ELF-1 (cell line): Measurements from ENCODE around the gene PIK3R6.
"Not testable (repeated sequence)": the region's sequence is repeated elsewhere in the genome, so short reads cannot be mapped to it uniquely, and the experiment has no call there.

ENCODE experiments used
- DNase-seq: peaks from one replicate; pipeline ENCODE4 v3.0.0-alpha.2; 2016; ENCODE audit warnings: low read depth, low spot score

Gene PIK3R6

GRCh38 chr17:8828517-8828875 is 39.0 kb downstream of the PIK3R6 start:
- DNase-seq, result no peak

- no peak for DNase-seq
These were observed 40.6 kb downstream of the PIK3R6 start for GRCh38 chr17:8826808-8827435.

DNA sequence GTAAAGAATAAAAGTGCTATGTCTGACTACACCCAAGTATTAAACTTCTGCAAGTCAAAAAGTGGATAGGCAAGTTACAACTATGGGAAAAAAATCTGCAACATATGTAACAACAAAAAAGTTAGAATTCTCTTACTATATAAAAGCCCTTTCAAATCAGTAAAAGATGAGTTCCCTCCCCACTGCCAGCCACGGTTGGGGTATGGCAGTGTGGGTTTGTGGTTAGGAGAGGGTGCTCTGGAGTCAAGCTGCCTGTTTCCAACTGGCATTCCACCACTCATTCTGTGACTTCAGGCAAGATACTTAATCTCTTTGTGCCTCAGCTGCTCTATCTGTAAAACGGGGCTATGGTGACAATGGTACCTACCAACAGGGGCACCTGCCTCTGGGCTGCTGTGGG is 41.7 kb downstream of the PIK3R6 start:
- no peak for DNase-seq

DNA sequence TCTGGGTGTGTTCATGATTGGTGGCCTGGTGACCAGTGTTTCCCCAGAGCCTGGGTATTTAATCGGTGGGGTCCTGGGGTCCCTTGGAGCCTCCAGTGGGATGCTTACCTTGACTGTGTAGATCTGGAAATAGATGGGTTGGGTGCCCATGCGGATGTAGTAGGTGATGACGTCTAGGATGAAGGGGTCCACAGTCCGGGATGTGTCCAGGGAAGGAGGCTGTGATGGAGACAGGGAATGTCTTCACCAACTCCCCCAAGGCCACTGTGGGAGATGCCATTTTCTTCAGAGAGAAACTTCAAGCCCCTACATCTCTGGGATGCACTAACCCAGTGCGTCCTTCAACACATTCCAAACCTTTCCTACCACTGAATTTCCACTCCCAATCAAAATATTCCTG is 44.2 kb downstream of the PIK3R6 start:
- no peak for DNase-seq

DNA sequence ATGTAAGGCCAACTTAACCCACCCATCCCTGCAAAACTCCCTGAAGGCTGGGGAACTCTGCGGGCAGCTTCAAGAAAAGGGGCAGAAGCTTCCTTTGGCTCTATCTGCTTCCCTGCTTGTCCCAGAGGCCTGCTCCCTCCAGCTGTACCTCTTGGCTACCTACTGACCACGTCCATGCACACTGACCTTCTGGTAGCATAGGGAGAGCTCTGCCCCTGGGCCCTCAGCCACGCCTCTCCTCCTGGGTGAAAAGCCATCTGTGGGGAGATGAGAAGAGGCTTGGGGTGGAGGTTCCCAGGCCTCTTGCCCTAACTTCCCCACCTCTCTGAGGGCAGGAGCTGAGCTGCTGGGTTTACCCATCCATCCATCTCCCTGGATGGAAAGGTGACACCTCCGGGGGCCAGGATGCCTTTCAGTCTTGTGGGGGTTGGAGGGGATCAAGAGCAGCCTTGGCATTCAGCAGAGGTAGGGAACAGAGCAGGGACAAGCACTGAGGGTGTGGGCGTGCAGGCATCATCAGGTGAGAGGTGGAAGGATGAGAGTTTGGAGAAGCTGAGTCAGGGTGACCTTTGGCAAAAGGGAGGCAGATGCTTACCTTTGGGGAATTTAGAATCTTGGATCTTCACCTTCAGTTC is 45.0 kb downstream of the PIK3R6 start:
- DNase-seq, result no peak

DNA sequence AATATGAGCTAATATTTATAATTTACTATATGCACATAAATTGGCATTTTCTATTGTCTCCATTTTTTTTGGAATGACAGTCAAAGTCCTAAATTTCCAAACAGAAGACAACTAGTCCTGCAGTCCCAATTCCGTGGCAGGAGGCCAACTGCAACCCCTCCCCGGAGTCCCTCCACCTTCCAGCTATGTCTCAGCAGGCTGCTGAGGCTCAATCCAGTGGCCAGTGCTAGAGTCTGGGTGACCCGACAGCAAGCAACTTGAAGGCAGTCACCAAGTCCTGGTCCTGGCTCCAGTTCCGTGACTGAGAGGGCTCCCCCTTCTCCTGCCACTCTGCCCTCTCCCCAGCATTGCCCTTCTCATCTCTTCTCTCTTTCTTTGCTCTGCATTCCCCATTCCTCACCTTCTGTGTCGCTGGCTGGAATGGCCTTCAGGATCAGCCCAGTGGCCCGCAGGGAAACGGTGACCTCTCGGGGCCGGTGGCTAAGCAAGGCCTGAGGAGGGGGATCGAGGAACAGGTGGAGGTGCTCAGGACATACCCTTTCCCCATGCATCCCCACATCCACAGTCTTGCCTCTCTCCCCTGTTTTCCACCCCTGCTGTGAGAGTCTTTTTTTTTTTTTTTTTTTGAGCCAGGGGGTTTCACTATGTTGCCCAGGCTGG is 45.9 kb downstream of the PIK3R6 start:
- no peak for DNase-seq

DNA sequence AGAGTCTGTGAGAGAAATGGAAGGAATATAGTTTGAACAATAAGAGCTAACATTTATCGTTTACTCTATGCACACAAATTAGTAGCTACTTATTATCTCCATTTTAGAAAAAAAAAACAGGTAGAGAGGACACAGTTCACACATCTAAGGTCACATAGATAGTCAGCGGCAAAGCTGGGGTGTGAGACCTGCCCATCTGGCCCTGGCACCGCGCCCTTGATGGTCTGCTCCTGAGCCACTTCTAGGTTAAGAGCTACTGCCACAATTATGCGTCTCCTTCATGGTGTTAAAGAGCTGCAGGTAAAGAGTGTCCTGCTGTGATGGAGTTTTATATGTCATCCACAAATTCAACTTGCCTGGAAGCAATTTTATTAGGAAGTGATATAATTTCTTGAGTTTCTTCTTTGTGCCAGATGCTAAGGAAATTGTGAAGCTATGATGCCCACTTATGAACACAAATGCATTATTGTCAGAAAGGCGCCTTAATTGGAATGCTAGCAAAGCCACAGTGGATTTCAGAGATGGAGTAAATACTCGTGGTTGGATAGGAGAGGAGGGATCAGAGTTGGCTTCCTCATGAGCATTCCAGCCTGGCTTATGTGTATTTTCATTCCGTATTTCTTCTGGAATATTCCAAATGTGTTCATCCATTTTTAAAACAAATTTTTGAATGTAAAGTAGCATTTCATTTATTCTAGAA is 47.0 kb downstream of the PIK3R6 start:
- no peak for DNase-seq

DNA sequence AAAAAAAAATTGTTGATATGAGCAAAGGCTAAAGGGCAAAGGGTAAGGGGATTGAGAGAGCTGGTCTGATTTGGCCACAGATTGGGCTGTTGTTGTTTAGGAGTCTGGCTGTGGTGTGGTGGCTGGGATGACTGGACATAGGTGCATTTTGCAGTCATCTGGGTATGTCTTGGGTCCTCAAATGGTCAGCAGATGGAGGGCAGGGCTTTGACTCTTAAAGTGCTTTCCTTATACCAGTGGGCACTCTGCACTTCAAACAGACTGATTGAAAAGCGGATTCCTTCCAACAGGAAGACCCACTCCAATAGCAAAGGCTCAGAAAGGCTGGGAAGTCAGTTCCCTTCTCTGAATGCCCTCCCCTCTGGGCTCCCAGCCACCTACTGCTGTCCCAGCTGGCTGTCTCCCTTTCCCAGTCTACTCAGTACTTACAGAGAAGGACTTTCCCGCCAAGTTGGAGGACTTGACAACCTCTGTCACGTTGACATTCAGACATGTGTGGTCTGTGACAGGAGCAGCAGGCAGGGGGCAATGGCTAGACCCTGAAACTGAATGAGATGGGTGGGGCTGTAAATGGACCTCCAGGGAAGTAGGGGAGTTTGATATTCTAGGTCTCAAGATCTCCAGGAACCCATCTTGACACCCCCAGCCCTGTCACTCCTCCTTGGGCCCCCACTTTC is 48.7 kb downstream of the PIK3R6 start:
- no peak for DNase-seq

- DNase-seq, result no peak
These were observed 49.4 kb downstream of the PIK3R6 start for GRCh38 chr17:8818047-8818446.

DNA sequence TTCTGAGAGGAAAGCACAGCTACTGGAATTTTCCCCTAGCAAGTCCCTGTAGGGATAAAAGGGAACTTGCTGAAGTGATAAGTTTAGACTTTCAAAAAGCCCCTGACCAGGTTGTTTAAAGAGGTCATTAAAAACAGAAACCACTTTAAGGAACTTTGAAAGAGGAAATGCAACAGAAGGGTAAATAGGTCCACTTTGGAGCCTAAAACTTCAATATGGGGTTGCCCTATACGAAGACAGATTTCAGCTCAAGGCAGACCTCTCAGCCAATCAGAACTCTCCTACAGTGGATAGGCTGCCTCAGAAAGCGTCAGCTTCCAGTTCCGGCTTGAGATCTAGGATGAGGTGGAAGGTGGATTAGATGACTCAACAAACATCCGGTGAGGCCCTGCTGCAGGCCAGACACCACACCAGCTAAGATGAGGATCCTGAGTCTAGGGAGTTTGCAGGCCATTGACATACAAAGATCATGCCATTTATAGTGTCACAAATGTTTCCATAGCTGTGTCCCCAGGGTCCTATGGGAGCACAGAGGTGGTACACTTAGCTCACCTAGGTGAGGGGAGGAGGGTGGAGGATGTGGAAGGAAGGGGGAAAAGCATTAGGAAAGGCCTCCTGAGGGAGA is 60.4 kb downstream of the PIK3R6 start:
- no peak for DNase-seq

DNA sequence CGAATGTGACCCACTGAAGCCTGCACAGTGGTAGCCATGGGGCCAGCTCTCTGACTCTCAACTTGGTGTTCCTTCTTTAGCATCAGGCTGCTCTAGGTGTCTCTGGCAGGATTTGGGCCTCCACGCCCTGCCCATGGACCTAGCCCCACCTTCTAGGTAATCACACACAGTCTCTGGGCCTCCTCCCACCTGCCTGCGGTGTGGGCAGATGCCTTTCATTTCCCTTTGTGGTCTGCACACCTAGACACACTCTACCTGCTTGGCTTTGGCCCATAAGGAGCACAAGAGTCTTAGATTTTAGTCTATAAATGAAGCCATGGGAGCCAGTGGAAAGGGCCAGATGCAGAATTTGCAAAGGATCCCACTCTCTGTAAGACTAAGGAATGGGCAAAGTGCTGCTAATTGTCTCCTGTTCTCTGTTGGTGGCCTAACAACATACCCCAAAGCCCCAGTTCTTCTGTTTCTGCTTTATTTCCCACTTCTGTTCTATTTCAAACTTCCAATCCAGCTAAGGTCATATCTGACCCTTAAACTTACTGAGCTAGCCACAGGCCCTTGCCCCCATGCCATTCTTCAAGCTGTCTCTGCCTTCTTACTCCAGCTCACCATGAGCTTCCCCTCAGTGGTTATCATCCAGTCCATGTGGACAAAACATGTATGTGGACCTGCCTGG is 61.1 kb downstream of the PIK3R6 start:
- DNase-seq, result no peak

DNA sequence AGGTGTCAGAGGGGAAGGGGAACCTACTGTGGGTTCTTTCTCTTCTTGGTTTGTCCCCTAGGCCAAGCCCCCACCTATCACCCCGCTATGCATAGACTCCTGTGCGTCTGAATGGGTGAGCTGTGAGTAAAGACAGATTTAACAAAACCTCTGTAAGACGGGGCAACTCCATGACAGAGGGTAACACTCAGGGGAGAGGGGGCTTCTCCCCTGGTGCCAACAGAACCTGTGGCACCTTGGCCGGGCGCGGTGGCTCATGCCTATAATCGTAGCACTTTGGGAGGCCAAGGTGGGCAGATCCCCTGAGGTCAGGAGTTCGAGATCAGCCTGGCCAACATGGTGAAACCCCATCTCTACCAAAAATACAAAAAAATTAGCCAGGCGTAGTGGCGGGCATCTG is 62.1 kb downstream of the PIK3R6 start:
- DNase-seq, result not testable (repeated sequence)

- no peak for DNase-seq
These were observed 63.7 kb downstream of the PIK3R6 start for GRCh38 chr17:8803531-8804420.

DNA sequence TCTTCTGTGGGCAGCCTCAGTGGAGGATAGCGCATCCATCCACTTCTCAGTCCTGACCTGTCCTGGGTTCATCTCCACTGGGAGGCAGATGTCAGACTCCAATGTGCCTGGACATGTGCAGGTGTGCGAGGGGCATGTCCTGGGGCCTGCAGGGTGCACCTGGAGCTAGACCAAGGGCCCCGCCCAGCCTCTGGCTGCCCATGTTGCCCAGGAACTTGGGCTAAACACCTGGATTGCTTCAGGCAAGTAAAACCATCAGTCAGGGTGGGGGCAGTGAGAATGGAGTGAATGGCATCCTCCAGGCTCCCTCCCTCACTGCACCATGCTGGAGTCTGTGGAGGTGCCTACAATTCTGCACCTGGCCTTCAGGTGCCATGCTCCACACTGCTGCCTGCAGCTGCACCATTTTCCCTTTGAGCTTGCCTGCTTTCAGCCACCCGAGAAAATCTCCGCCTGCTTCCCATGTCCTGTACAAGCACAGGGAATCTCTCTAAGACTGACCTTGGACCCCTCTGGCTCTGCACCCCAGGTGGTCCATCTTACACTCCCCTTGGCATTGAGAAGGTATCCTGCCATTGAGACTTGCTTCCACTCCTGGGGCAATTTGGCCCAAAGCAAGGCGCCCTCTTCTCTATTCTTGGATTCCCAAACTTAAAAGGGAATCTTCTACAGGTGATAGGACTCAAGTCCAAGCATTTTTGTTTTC is 66.2 kb downstream of the PIK3R6 start:
- no peak for DNase-seq

DNA sequence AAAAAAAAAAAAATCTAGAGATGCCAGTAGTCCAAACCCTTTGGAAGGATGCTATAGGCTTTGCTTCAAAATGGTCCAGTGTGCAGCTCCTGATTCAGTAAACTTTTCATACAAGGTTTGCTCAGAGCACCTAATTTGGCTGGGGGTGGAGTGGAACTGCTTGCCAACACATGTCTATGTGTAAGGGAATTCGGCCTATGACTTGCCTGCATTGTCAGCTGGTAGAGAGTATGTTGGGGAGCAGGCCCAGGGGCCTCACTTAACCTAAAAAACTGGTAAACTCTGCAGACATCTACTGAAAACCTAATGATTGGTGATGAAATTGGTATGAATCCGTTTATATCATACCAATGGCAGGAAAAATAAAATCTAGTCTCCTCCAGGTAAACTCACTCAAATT is 66.8 kb downstream of the PIK3R6 start:
- DNase-seq, result no peak

DNA sequence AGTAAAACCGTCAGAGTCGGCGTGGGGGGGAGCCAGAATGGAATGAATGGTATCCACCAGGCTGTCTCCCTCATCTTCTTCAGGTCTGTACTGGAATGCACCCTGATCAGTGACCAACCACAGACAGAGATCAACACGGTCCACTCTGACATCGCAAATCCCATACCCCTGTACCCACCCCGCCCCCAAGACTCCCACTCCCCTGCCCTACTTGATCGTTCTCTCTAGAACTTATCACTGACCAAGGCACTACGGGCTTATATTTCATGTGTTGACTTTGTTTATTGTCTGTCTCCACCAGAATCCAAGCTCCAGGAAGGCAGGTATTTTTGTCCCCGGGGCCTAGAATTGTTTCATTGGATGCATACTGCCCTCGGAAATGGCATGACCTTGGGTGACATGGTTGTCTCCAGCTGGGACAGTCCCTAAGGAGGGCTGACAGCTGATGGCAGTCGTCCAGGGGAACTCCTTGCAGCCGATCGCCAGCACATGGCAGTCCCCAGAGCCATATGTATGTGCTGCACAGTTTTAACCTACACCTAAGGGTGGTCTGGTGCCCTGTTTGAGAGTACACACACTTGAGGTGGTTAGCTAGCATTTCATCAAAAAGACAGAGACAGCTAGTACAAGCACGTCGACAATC is 67.8 kb downstream of the PIK3R6 start:
- DNase-seq, result no peak

DNA sequence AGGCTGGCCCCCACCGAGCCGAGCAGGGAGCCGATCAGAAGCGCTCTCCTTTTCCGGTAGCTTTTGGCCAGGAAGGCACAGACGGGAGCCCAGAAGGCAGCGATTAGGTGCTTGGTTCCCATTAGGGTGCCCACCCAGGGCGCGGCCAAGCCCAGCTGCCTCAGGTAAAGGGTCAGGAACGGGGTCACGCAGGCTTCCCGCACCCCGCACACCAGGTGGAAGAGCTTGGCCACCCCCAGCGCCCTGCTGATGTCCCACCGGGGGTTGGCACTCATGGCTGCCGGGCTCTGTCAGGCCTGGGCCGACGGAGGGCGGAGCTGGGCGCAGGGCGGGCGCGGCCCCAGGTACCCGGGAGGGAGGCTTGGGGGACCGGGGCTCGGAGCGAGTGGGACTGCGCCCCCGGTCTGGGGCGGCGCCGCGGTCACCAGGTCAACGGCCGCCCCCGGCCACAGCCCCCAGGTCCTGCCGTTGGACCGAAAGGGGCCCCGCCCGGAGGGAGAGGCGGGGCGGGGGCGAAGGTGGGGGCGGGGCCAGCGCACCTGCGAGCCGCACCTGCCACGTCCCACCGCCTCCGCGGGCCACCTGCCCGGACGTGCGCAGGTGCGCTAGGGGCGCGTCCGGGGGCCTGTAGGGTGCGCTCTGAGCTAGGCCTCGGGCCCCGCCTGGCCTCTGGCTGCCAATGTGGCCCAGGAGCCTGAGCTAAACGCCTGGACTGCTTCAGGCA is 68.5 kb downstream of the PIK3R6 start, which contains the start of gene MFSD6L:
MFSD6L (minus strand) TSS at position 520 of the 724 bp plus-strand sequence; CDS start at position 275, 245 bp downstream.
- DNase-seq, result peak; percentile 85
